Suprapubic skin (tissue), 4 donors: Measurements from ENCODE around the gene DNAH5. TPM values are rescaled to one million over a fixed set of nuclear protein-coding genes. Genes with fewer than 3 reads are reported as not detected.

Experiments used
- DNase-seq, 2 donors: peaks; one replicate each; pipeline ENCODE4 v3.0.0-alpha.2; 2019; ENCODE audit warnings: low spot score in 2 of 2
- H3K27ac ChIP-seq: fragments of 200-600 bp; sonication (generic); one replicate; pipeline ENCODE4 v1.5.1; 2019
- H3K27me3 ChIP-seq: fragments of 200-600 bp; sonication (generic); one replicate; pipeline ENCODE4 v1.5.1; 2019
- H3K36me3 ChIP-seq: fragments of 200-600 bp; sonication (generic); one replicate; pipeline ENCODE4 v1.5.1; 2019
- H3K4me1 ChIP-seq: fragments of 200-600 bp; sonication (generic); one replicate; pipeline ENCODE4 v1.5.1; 2019
- H3K4me3 ChIP-seq: fragments of 200-600 bp; sonication (generic); one replicate; pipeline ENCODE4 v1.5.1; 2019; ENCODE audit warnings: mild to moderate bottlenecking
- H3K9me3 ChIP-seq: fragments of 200-600 bp; sonication (generic); one replicate; pipeline ENCODE4 v1.5.1; 2019
- EP300 ChIP-seq: sonication (generic); formaldehyde crosslinking; IDR thresholded peaks from one replicate; pipeline ENCODE4 v1.6.1; 2017; ENCODE audit warnings: antibody characterized with exemption
- POLR2A ChIP-seq, 2 donors: fragments of 450-650 bp; IDR thresholded peaks; one replicate each; pipeline ENCODE4 v1.6.1; 2017; ENCODE audit warnings: antibody characterized with exemption in 2 of 2, mild to moderate bottlenecking in 2 of 2, moderate library complexity in 2 of 2
- POLR2AphosphoS5 ChIP-seq, 3 donors: sonication (generic); formaldehyde crosslinking; IDR thresholded peaks; one replicate each; pipeline ENCODE4 v1.6.1; 2017; ENCODE audit warnings: antibody characterized with exemption in 3 of 3
- WGBS: methylation state at CpG from one replicate; pipeline ENCODE4 v1.1.5; 2018; 5-methylcytosine and 5-hydroxymethylcytosine counted together
- total RNA-seq, 4 donors: library from RNA; depleted of rRNA; stranded (reverse); fragments of >200 nt; gene quantifications; one replicate each; pipeline ENCODE4 v1.1.0, GENCODE V29; 2016
- TF ChIP-seq, protein P1 (sequence below), 2 donors: fragments of 200-600 bp in 1 of 2; fragments of 450-650 bp in 1 of 2; sonication (generic) in 1 of 2; IDR thresholded peaks; one replicate each; pipeline ENCODE4 v1.5.1; 2016 to 2019; ENCODE audit warnings: antibody characterized with exemption in 2 of 2, mild to moderate bottlenecking in 1 of 2, moderate library complexity in 1 of 2

Gene DNAH5
- total RNA-seq, 4 donors from 2014 or later = 0.13 to 0.56 (median 0.18) TPM

GRCh38 chr5:13831351-13831750 lies 113.1 kb downstream of the DNAH5 start:
- Histone ChIP-seq H3K4me1 (no peaks in the 10 kb centered on the region), H3K27me3 (no peaks in the 10 kb centered on the region), H3K9me3 (peaks cover 4% of the 10 kb centered on the region), H3K4me3 (no peak overlapping the region), H3K36me3 (no peaks in the 10 kb centered on the region), H3K27ac (no peak overlapping the region)
- TF ChIP-seq EP300 (no peak), POLR2A (IDR thresholded peaks at IDR 0.05) (no peak)
- TF ChIP-seq, protein P1, sequence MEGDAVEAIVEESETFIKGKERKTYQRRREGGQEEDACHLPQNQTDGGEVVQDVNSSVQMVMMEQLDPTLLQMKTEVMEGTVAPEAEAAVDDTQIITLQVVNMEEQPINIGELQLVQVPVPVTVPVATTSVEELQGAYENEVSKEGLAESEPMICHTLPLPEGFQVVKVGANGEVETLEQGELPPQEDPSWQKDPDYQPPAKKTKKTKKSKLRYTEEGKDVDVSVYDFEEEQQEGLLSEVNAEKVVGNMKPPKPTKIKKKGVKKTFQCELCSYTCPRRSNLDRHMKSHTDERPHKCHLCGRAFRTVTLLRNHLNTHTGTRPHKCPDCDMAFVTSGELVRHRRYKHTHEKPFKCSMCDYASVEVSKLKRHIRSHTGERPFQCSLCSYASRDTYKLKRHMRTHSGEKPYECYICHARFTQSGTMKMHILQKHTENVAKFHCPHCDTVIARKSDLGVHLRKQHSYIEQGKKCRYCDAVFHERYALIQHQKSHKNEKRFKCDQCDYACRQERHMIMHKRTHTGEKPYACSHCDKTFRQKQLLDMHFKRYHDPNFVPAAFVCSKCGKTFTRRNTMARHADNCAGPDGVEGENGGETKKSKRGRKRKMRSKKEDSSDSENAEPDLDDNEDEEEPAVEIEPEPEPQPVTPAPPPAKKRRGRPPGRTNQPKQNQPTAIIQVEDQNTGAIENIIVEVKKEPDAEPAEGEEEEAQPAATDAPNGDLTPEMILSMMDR (IDR thresholded peaks at IDR 0.05) = no peak
- DNase-seq = no peak
- 25% methylated on average over 3 of the region's 3 CpGs for whole genome bisulfite sequencing

GRCh38 chr5:13830536-13830935 lies 114.0 kb downstream of the DNAH5 start:
- Histone ChIP-seq H3K36me3 (no peaks in the 10 kb centered on the region), H3K27me3 (no peaks in the 10 kb centered on the region), H3K4me1 (no peaks in the 10 kb centered on the region), H3K4me3 (no peak overlapping the region), H3K27ac (no peak overlapping the region), H3K9me3 (peaks cover 4% of the 10 kb centered on the region)
- TF ChIP-seq, protein P1 (IDR thresholded peaks at IDR 0.05) = no peak
- TF ChIP-seq POLR2AphosphoS5 (IDR thresholded peaks at IDR 0.05) (no peak), POLR2A (IDR thresholded peaks at IDR 0.05) (no peak), EP300 (no peak)
- 68% methylated on average over 9 of the region's 9 CpGs for WGBS
- DNase-seq = no peak

- Histone ChIP-seq H3K4me3 (no peak overlapping the region), H3K4me1 (no peaks in the 10 kb centered on the region), H3K27ac (no peak overlapping the region), H3K36me3 (no peaks in the 10 kb centered on the region), H3K9me3 (no peaks in the 10 kb centered on the region), H3K27me3 (no peaks in the 10 kb centered on the region)
- TF ChIP-seq, protein P1 (IDR thresholded peaks at IDR 0.05) = no peak
- TF ChIP-seq EP300 (no peak), POLR2A (IDR thresholded peaks at IDR 0.05) (no peak), POLR2AphosphoS5 (IDR thresholded peaks at IDR 0.05) (no peak)
- WGBS = 91% methylated on average over 2 of the region's 2 CpGs
- DNase-seq = no peak
Observed at GRCh38 chr5:13821366-13821765, 123.1 kb downstream of the DNAH5 start.

DNA sequence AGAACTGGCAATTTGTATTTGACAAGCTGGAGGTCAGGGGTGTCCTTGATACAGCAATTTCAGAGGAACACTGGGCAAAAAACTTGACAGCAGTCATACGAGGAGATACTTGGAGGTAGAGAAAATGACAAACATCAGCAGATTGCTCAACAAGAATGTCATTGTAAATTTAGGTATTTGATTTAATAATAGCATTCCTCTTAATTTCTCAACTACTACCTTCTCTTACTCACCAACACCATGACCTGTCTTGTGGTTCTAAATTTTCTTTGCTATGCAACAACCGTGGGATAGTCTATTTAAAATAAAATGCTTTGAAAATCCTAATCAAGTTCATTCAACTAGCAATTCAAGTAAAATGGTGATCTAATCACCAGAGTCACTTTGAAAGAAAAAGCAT lies 128.4 kb downstream of the DNAH5 start:
- WGBS = 62% methylated on average over 2 of the region's 2 CpGs
- no peak for DNase-seq

DNA sequence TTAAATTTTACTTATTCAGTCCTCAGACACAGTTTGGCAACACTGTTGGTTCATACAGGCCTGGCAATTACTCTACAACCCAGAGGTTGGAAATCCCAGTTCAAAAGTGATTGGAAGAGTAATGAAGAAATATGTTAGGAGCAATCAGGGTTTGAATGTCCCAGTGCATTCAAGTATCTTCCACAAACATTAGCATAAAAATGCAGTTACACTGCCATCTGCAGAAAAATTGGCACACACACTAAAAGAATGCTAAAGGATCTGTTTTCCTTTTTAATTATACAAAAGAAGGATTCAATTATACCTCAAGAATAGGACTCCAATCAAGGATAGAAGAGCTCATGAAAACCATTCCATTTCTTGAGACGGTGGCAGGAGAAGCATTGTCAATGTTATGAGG lies 130.2 kb downstream of the DNAH5 start:
- H3K4me1 ChIP-seq = no peaks in the 10 kb centered on the region
- no peak overlapping the region for H3K27ac ChIP-seq
- no peaks in the 10 kb centered on the region for H3K36me3 ChIP-seq
- no peak for DNase-seq
- no peak overlapping the region for H3K4me3 ChIP-seq
- 69% methylated on average over 1 of the region's 1 CpG for WGBS
- no peaks in the 10 kb centered on the region for H3K9me3 ChIP-seq
- TF ChIP-seq, protein P1 (IDR thresholded peaks at IDR 0.05) = no peak
- TF ChIP-seq POLR2A (IDR thresholded peaks at IDR 0.05) (no peak), POLR2AphosphoS5 (IDR thresholded peaks at IDR 0.05) (no peak), EP300 (no peak)
- H3K27me3 ChIP-seq = no peaks in the 10 kb centered on the region

More for the DNA sequence above, 128.4 kb downstream of the DNAH5 start:
- Histone ChIP-seq H3K4me3 (no peak overlapping the region), H3K27me3 (no peaks in the 10 kb centered on the region), H3K4me1 (no peaks in the 10 kb centered on the region), H3K9me3 (no peaks in the 10 kb centered on the region), H3K27ac (no peak overlapping the region), H3K36me3 (no peaks in the 10 kb centered on the region)
- TF ChIP-seq EP300 (no peak), POLR2A (IDR thresholded peaks at IDR 0.05) (no peak), POLR2AphosphoS5 (IDR thresholded peaks at IDR 0.05) (no peak)
- TF ChIP-seq, protein P1 (IDR thresholded peaks at IDR 0.05) = no peak
